AG04449 (cell line): Measurements from ENCODE around the gene SRSF4.

Source experiments
- CTCF ChIA-PET: fragments of 350-600 bp; formaldehyde crosslinking; extraction: SDS; loops from one replicate; lab custom pipeline; 2021; ENCODE audit warnings: antibody characterized with exemption; lab: Yijun Ruan, JAX
- POLR2A ChIA-PET: fragments of 400-600, 350-600 bp; formaldehyde crosslinking; extraction: SDS; loops from one replicate; lab custom pipeline; 2020; ENCODE audit warnings: antibody characterized with exemption, inconsistent platforms; lab: Yijun Ruan, JAX
- DNase-seq: peaks from one replicate; pipeline ENCODE4 v3.0.0-alpha.2; 2010; ENCODE audit warnings: low read depth, low spot score
- H3K4me3 ChIP-seq: 2 replicates; pipeline ENCODE4 v1.5.1; 2011; ENCODE audit warnings: low read depth, mild to moderate bottlenecking, control low read depth, low read length
- CTCF ChIP-seq: IDR thresholded peaks from one replicate; pipeline ENCODE4 v1.5.1; 2011; ENCODE audit warnings: mild to moderate bottlenecking, moderate library complexity, low read length, control low read depth, inconsistent platforms; ENCODE audit not compliant: insufficient read depth; ENCODE audit errors: missing control alignments

Gene SRSF4

GRCh38 chr1:29166291-29166878, 15.3 kb downstream of the SRSF4 start:
- ChIA-PET CTCF (interaction anchor here (1.1 to 4.7 kb wide), 4 partner anchors 10 to 43 kb away, joined by 3 to 19 read pairs (median 6); partner anchors contain the start of gene TMEM200B), POLR2A (interaction anchor here (0.9 kb wide), 1 partner anchor 16 kb away, joined by 4 read pairs; the partner anchor contains the start of gene SRSF4)
- no peak for TF ChIP-seq CTCF
- DNase-seq: no peak
- no peak overlapping the region for H3K4me3 ChIP-seq

GRCh38 chr1:29164588-29164987, 17.1 kb downstream of the SRSF4 start:
- no peak for DNase-seq
- no peak overlapping the region for H3K4me3 ChIP-seq
- CTCF ChIA-PET: interaction anchor here (10.7 kb wide), 1 partner anchor 16 kb away, joined by 46 read pairs; the partner anchor contains the start of gene SRSF4
- TF ChIP-seq CTCF: no peak
- POLR2A ChIA-PET: no interaction called here

GRCh38 chr1:29162476-29163138, 19.1 kb downstream of the SRSF4 start:
- H3K4me3 ChIP-seq: no peak overlapping the region
- CTCF ChIA-PET: interaction anchor here (1.2 to 10.7 kb wide), 2 partner anchors 18 to 40 kb away, joined by 4 to 46 read pairs; partner anchors contain the start of gene SRSF4
- DNase-seq: no peak
- no peak for TF ChIP-seq CTCF
- POLR2A ChIA-PET: no interaction called here

- CTCF ChIA-PET: interaction anchor here (1.2 to 10.7 kb wide), 3 partner anchors 18 to 280 kb away, joined by 3 to 46 read pairs (median 4); partner anchors contain the start of gene SRSF4
- no peak for TF ChIP-seq CTCF
- H3K4me3 ChIP-seq: no peak overlapping the region
- POLR2A ChIA-PET: no interaction called here
- DNase-seq: no peak
Measured at GRCh38 chr1:29162025-29162424, 19.7 kb downstream of the SRSF4 start.

- CTCF ChIA-PET: interaction anchor here (0.7 to 10.7 kb wide), 3 partner anchors 21 to 237 kb away, joined by 3 to 46 read pairs (median 4); partner anchors contain the start of gene SRSF4
Measured at GRCh38 chr1:29159773-29160172, 21.9 kb downstream of the SRSF4 start.

More at GRCh38 chr1:29159773-29160172, 21.9 kb downstream of the SRSF4 start:
- H3K4me3 ChIP-seq: no peak overlapping the region
- DNase-seq: no peak
- POLR2A ChIA-PET: no interaction called here
- TF ChIP-seq CTCF: no peak
